Fibroblast of villous mesenchyme (primary cell): ENCODE measurements around the gene ZFP1. TPM values are rescaled to one million over a fixed set of nuclear protein-coding genes. Genes with fewer than 3 reads are reported as not detected.
"Not testable (repeated sequence)": the region's sequence is repeated elsewhere in the genome, so short reads cannot be mapped to it uniquely, and the experiment has no call there.

Source experiments
- DNase-seq: peaks from one replicate; pipeline ENCODE4 v3.0.0-alpha.2; 2010; ENCODE audit warnings: low read depth
- H3K4me3 ChIP-seq: 2 replicates; pipeline ENCODE4 v1.5.1; 2011; ENCODE audit warnings: low read depth, mild to moderate bottlenecking, low read length
- total RNA-seq: library from RNA; depleted of rRNA; stranded (reverse); fragments of >200 nt; gene quantifications from 2 replicates; pipeline ENCODE4 v1.2.3, GENCODE V29; 2012
- TF ChIP-seq, protein P1 (sequence below): IDR thresholded peaks from 2 replicates; pipeline ENCODE4 v1.5.1; 2012; ENCODE audit warnings: low read depth, mild to moderate bottlenecking, low read length; ENCODE audit not compliant: insufficient read depth

ZFP1 gene
- total RNA-seq, 1 donor = 24.2 TPM

DNA sequence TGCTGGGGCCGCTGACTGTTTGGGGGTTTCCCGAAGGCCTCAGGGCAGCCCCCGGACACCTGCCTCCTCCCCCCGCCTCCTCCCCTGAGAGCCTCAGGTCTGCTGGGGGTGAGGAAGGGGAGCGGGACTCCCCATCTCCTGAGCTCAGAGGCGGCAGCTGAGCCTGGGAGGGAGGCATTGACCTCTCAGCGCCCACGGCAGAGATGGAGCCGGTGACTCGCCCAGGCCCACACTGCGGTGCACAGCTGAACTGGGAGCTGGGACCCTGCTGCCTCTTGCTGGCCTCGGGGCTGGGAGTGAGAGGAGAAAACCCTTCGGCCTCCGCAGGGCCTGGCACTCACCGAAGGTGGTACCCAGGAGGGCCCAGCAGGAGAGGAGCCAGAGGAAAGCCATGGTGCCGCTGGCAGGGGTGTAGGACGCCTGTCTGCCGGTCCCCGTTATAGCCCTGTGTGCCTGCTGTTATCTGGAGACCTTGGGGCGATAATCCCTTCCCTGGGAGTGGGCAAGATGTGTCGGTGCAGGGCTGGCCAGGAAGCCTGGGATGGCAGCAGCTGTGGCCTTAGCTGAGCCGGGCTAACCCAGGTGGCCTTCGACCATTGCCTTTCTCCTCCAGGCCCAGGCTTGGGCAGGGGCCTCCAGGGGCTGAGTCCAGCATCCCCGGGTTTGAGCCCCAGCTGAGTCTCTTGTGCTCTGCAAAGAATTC lies 58.6 kb downstream of the ZFP1 start, which contains the start of gene CTRB2:
Gene CTRB2, minus strand, starts transcription at position 413 of the 703 bp plus-strand sequence. Its CDS starts 20 bp downstream, at position 393.
- H3K4me3 ChIP-seq = no peak within 1 kb of the TSS
- TF ChIP-seq, protein P1, sequence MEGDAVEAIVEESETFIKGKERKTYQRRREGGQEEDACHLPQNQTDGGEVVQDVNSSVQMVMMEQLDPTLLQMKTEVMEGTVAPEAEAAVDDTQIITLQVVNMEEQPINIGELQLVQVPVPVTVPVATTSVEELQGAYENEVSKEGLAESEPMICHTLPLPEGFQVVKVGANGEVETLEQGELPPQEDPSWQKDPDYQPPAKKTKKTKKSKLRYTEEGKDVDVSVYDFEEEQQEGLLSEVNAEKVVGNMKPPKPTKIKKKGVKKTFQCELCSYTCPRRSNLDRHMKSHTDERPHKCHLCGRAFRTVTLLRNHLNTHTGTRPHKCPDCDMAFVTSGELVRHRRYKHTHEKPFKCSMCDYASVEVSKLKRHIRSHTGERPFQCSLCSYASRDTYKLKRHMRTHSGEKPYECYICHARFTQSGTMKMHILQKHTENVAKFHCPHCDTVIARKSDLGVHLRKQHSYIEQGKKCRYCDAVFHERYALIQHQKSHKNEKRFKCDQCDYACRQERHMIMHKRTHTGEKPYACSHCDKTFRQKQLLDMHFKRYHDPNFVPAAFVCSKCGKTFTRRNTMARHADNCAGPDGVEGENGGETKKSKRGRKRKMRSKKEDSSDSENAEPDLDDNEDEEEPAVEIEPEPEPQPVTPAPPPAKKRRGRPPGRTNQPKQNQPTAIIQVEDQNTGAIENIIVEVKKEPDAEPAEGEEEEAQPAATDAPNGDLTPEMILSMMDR = no peak
- no peak for DNase-seq

DNA sequence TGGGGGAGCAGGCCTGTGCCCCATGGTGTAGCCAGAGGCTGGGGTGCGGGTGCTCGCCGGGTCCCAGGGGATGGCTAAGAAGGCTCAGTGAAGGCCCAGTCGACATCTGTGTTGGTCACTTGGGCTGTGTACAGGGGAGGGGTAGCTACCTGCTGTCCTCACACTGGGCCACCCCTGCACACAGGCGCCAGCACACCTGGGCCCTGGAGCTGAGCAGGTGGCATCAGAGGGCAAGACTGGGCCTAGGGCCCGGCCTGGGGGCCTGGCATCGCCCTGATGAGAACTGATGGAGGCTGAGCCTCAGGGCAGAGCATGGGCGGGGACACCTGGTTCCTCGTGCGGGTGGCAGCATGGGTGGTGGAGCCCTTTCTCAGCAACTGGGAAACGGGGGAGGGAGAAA lies 59.5 kb downstream of the ZFP1 start:
- TF ChIP-seq, protein P1 = no peak
- H3K4me3 ChIP-seq = no peak overlapping the region
- DNase-seq = no peak

DNA sequence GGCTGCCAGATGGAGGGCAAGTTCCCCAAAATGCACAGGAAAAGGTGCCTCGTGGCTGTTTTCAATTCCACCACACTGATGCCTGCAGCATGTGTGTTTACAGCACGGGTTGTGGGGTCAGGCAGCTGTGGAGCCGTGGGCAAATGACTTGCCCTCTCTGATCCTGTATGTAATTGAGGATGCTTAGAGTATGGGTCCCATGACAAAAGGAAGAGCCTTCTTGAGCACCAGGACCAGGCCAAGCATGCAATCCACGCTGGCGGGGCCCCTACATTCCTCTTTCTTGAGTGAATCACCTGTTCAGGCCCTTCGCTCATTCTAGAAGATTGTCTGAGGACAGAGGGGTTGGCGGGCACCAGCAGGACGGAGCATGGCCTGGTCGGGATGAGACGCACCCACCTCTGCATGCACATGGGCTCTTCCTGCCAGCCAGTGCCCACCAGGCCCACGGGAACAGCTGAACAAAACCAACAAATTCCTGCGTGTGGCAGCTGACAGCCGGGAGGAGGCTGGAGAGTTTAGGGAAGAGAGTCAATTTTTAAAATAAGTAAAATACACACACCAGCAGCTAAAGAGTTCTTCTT lies 60.0 kb downstream of the ZFP1 start:
- TF ChIP-seq, protein P1 = no peak
- no peak for DNase-seq

DNA sequence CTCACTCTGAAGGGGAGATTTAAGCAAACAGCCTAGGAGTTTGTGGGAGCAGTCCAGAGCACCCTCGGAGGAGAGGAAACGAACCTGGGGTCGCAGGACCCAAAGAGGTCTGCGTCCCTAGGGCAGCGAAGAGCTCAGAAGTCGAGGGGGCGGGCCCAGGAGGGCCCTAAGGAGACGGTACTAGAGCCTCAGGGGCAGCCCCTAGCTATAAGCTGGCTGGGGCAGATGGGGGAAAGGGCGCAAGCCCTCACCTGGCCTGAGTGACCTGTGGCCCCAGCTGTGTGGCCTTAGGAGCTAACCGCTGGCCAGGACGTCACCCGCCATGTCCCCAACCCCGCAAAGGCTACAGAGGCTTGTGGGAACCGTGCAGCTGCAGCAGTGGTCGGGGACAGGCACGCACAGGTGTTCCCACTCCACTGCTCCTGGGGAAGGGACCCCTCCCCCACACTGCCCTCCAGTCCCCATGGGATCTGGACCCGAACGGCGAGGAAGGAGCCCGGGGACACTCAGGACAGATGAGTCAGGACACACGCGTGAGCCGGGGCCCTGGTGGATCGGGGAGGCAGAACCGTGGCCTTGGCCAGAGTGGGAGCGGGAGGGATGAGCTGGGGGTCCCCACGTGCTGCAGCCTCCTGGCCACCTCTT lies 60.7 kb downstream of the ZFP1 start:
- DNase-seq = no peak
- TF ChIP-seq, protein P1 = no peak
- no peak overlapping the region for H3K4me3 ChIP-seq

More for the DNA sequence above, 60.0 kb downstream of the ZFP1 start:
- H3K4me3 ChIP-seq = no peak overlapping the region

DNA sequence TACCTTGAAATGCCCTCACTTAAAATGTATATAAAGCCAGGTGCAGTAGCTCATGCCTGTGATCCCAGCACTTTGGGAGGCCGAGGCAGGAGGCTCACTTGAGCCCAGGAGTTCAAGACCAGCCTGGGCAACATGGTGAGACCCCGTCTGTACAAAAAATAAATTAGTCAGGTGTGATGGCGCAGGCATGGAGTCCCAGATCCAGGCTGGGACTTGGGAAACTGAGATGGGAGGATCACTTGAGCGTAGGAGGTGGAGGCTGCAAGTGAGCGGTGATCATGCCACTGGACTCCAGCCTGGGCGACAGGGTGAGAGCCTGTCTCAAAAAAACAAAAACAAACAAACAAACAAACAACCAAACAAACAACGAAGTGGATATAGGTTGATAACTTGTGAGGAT lies 61.2 kb downstream of the ZFP1 start:
- DNase-seq, H3K4me3 ChIP-seq: not testable (repeated sequence)

DNA sequence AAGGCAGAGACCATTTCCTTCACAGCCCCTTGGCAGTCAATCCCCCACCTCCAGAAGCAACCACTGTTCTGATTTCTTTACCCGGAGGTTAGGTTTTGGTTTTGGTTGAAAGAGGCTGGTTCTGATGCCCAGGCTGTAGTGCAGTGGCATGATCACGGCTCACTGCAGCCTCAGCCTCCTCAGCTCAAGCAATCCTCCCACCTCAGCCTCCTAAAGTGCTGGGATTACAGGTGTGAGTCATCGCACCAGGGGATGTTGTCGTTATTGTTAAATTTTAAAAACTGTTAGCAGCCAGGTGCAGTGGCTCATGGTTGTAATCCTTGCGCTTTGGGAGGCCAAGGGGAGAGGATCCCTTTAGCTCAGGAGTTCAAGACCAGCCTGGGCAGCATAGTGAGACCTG lies 61.6 kb downstream of the ZFP1 start:
- no peak for DNase-seq
- TF ChIP-seq, protein P1 = no peak
- H3K4me3 ChIP-seq = no peak overlapping the region

DNA sequence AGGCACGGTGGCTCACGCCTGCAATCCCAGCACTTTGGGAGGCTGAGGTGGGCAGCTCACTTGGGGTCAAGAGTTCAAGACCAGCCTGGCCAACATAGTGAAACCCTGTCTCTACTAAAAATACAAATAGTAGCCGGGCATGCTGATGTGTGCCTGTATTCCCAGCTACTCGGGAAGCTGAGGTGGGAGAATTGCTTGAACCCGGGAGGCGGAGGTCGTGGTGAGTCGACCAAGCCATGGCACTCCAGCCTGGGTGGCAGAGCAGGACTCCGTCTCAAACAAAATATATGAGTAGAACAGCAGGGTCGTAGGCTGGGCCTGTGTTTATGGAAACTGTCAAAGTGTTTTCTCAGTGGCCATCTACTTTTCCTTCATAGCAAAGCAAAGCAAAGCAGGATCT lies 63.0 kb downstream of the ZFP1 start:
- not testable (repeated sequence) for DNase-seq, H3K4me3 ChIP-seq
